ENCODE data around the gene ESF1.
"Not testable (repeated sequence)": the region's sequence is repeated elsewhere in the genome, so short reads cannot be mapped to it uniquely, and the experiment has no call there.

ESF1 gene

DNA sequence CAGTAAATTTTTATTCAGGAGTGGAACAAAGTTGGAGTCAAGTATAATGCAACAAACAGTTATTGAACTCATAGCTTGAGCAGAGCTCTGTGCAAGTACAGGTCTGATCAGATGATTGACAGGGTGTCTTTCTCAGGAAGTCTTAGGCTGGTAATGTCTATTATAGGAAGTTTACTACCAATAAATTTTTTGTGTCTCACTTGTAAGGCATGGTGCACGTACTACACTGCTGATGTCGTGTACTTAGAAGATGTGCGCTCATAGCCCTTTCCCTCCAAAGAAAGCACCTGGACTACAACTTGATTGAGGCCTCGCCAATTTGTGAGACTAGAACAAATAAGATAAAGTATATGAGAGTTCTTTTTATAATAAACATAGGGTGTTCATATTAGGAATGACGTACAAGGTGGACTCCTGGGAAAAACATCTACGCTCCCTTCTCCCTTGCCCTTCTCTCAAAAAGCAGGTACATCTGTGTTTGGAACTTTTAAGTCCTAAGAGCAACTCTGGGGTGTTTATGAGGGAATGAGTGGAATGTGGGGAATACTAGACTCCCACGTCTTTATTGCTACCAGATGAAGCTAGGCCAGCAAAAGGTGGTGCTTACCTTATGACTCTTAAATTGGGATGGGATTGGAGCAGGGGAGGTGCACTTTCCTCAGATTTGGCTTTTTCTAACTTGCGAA, 1.6 kb upstream of the ESF1 start:
- no peak for DNase-seq

DNA sequence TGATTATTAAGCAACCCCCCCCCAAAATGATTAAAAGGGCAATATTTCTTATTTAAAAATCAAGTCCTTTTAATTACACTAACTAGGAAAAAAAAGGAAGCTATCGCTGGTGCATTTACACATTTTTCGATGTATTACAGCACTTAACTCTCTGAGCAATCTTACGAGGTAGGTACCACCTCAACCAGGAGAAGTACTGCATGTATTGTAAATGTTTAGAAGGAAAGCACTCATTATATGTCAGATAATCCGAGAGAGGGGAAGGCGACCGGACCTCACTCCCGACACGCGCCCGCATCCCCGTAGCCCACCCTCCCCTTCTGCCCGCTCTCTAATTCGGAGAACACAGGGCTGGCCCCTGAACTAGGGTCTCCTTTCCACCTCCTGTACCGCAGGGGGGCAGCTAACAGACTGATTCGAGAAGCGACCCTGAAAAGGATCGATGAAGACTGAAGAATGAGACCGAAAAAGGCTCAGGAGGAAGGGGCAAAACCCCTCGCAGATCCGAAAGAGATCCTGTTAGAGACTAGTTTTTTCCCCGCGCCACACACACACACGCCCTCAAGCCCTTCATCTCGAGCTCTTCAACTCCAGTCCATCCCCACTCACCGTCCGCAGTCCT, 337 bp downstream of the ESF1 start:
- DNase-seq, result no peak

DNA sequence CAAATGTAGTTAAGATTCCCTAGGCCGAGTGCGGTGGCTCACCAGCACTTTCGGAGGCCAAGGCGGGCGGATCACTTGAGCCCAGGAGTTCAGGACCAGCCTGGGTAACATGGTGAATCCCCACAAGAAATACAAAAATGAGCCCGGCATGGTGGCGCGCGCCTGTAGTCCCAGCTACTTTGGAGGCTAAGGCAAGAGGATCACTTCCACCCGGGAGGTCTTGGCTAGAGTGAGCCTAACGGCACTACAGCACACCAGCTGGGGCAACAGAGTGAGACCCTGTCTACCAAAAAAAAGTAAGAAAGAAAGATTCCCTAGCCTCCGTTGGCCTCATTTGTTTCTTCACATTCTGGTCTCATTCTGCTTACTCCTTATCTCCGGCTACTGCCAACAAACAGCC, 1.2 kb downstream of the ESF1 start:
- DNase-seq, result no peak

DNA sequence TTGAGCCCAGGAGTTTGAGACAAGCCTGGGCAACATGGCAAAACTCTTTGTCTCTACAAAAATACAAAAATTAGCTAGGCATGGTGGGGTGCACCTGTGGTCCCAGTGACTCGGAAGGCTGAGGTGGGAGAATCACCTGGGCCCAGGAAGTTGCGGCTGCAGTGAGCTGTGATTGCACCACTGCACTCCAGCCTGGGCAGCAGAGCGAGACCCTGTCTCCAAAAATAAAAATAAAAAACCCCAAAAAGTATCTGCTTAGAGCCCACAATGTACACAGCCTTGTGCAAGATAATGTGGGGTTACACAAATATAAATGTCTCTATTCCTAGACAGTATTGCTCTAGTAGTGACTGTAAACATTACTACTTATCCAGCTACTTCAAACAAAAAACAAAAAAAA, 5.9 kb downstream of the ESF1 start:
- DNase-seq, result no peak

DNA sequence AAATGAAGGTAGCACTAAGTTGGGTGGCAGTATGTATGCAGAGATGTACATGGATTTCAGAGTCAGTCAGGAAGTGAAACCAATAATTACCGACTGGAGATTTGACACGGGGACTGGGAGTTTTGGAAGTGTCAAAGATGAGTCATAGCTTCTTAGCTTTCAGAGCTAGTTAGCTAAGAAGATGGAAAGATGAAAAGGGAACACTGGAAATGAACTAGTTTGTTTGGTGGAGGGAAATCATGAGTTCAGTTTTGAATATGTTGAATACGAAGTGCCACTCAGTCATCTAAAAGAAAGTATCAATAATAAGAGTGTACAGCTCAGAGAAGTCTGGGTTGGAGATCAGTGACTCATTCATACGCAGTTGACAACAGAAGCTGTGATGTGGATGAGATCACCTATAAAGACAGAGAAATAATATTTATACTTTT, 7.5 kb downstream of the ESF1 start:
- no peak for DNase-seq

DNA sequence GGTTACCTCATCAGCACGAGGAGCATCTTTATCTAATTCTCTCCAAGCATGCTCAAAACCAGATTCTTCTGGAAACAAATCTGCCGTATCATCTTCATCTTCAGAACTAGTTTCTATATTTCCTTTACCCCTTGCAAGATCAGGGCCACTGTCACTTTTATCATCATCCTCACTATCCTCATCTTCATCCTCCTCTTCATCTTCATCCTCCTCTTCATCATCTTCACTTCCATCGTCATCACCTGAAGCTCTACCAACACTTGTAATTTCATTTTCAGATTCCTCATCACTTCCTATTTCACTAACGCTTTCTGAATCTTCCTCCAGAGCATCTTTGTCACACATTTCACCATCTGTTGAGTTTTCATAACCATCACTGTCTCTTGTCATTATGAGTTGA, 8.9 kb downstream of the ESF1 start:
- no peak for DNase-seq

DNA sequence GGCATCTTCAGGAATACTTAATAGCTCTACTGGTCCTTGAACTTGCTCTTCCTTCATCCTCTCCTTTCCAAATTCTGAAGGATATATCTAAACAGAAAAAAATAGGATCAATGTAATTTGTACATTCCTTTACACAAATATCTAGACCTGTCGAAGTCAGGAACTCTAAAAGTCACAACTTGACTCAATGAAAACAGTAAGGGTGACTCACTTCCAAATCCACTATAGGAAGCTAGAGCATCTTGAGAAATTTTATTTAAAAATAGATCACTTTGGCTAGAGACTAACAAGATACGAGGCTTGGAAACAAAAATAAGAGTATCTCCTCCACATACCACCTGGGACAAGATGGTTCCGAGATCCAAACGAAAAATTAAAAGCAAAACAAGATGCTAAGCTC, 12.2 kb downstream of the ESF1 start:
- no peak for DNase-seq

DNA sequence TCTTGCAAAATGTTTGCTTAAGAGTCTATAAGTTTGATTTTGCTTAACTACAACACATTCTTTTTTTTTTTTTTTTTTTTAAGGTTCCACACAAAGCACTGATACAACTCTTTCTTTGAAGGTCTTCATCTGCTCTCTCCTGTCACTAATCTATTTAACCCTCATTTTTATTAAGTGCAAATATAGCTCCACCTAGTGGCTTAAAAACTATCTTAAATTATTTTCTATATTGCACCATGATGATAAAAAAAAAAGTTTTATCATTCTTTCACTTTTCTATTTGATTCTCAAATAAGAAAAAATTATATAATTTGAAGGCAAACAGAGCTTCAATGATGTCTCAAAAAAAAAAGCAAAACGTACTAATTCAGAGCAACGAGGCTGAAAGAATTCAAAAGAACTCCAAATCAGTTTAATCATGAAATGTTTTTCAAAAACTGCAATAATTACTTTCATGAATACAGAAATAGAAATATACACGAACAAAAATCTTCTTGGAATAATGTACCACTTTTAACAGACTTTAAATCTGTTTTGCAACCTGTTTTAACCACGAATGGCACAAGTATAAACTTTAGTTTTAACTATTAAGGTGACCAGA, 12.8 kb downstream of the ESF1 start:
- DNase-seq, result no peak

DNA sequence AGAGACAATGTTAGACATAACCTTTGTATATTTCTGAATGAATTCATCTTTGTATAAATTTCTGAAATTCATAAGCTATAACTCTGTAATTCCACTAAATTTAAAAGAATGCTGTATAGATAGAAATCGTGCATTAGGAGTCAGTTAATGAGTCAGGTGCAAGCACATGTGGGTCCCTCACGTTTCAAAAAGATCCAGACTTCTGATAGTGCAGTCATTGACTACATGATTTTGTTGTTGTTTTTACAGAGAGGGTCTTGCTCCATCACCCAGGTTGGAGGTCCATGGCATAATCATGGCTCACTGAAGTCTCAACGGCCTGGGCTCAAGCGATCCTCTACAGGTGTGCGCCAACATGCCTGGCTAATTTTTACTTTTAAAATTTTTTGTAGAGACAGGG, 14.6 kb downstream of the ESF1 start:
- DNase-seq, result no peak

DNA sequence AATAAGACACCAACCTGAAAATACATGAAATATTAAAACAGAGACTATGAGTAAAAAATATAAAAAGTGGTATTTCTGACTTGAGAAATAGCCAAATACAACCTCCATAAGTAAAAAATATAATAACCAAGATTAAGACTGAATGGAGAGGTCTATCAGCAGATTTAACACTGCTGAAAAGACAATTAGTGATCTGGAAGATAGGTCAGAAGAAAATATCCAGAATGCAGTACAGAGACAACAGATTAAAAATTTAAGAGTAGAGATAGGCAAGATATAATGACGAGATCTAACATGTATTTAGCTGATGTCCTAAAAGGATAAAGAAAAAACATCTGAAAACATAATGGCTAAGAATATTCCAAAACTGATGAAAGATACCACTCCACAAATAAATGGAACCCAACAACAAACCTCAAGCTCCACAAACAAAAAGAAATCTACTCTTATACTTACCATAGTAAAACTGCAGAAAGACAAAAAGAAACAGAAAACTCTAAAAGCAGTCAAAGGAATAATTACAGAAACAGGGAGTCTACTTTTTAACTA, 18.8 kb downstream of the ESF1 start:
- no peak for DNase-seq

DNA sequence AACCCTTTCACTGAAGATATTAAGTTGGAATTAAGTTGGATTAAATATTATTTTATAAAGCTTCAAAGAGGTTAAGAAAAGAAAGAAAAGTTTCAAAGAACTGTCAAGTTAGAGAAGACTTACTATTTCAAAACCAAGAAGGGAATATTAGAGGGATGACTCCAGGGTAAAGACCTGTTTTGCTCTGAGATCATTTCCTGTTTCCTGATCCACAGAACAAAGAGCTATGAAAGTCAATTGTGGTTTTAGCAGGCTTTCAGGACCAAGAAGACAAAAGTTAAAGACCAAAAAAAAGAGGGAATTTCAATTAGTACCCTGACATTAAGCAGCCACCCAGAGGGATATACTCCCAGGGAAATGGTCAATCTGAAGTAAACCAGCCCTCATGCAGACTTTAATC, 19.4 kb downstream of the ESF1 start:
- DNase-seq, result no peak

DNA sequence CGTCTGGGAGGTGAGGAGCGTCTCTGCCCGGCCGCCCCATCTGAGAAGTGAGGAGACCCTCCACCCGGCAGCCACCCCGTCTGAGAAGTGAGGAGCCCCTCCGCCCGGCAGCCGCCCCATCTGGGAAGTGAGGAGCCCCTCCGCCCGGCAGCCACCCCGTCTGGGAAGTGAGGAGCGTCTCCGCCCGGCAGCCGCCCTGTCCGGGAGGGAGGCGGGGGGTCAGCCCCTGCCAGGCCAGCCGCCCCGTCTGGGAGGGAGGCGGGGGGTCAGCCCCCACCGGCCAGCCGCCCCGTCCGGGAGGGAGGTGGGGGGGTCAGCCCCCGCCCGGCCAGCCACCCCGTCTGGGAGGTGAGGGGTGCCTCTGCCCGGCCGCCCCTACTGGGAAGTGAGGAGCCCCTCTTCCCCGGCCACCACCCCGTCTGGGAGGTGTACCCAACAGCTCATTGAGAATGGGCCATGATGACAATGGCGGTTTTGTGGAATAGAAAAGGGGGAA, 24.2 kb downstream of the ESF1 start:
- not testable (repeated sequence) for DNase-seq

DNA sequence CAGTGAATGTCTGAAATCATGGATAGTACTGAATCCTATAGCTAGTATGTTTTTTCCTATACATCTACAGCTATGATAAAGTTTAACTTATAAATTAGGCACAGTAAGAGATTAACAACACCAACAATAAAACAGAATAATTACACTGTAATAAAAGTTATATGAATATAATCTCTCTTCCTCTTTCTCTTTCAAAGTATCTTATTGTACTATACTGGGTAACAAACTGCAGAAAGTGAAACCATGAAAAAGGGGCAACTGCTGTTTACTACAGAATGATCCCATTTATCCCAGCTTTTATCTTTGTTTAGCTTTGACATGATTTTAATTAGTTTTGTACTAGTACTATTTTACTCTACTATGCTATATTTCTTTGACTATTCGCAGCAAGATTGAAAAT, 25.8 kb downstream of the ESF1 start:
- no peak for DNase-seq

DNA sequence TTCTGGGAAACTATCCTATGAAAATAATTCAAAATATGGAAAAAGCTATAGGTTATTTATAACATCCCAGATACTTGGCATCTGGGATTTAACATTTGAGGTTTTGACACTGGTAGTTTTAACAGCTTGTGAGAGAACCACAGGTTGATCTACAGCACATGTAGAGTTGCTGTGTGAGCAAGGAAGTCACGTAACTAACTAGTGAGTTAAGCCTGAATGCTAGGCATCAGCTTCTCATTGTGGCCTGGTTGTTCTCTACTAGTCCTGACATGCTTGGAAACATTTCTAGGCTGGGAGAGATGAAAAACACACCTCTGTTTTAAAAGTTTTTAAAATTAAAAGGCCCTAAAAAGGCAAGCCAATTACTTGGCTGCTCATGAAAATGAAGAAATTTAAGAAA, 28.2 kb downstream of the ESF1 start:
- no peak for DNase-seq

DNA sequence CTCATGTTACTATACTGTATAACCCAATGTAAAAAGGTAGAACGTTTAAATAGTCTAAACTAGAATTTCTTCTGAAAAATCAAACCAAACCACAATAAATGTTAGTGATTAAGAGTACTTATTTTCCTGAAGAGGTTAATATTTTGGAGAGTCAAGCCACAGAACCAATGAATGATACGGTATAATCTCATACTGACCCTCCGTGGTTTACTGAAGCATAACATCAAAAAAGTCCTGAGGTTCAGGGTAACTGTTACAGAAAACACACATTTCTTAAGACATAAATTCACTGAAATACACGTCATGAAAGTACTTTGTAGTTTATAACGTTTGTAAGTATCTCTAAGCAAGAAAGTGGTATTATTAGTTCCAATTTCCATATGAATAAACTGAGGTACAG, 28.9 kb downstream of the ESF1 start:
- no peak for DNase-seq

DNA sequence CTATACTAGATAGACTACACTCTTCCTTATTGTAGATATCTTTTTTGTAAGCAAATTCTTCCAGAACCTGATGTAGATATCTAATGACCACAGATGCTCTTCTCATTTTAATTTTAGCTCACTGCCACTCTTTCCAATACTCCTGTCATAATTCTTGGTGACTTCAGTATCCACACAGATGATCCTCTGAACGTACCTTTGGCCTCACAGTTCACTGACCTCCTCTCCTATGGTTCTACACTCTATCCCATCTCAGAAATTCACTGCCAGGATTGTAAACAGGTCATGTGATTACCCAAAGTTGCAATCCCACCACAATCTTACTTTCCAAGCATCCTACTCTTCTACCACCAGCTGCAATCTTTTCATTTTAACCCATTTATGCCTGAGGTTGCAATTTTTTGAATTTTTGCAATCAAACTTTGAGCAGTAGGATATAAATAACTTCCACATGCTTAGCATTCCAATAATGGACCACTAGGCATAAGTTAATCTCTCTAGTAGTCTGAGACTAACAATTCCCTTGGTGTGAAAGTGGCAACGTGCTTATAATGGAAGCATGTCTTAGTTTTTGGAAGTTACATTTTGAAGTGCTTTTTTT, 31.2 kb downstream of the ESF1 start:
- no peak for DNase-seq

DNA sequence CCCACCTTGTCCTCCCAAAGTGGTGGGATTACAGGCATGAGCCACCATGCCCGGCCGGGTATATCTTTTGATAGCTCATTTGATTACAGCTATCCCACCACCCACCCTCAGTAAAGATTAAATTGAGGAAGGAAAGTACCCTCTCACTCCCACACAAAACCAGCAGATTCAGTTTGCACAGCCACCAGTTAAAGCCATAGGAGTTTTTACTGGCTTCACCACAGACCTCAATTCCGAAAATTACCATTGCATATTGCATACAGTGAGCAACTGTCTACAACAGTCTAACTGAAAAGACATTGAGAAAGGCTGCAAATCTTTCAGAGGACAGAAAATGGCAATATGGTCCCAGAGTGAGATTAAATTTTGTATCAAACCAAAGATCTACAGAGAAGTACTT, 34.9 kb downstream of the ESF1 start:
- DNase-seq, result no peak

DNA sequence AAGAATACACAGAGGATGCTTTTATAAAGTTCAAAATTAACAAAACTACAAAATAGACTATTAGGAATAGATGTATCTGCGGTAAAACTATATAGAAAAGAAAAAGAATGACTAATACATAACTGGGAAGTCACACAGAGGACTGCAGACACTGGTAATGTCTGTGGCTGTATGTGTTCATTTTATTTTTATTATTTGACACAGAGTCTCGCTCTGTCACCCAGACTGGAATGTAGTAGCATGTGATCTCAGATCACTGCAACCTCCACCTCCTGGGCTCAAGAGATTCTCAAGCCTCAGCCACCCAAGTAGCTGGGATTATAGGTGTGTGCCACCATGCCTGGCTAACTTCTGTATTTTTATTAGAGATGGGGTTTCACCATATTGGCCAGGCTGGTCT, 38.9 kb downstream of the ESF1 start:
- no peak for DNase-seq

DNA sequence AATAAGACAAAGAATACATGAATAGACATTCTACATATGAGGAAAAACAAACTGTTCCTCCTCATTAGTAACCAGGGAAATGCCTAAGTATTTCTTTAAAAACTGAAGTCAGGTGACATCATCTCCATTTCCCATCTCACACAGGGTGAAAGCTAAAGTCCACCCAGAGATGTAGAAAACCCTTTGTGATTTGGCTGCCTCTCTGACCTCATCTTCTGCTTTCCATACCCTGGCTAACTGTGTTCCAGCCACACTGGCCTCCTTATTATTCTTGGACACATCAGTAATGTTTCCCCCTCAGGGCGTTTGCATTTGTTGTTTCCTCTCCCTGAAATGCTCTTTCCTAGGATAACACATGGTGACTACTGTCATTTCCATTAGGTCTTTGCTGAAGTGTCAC, 40.4 kb downstream of the ESF1 start:
- no peak for DNase-seq

DNA sequence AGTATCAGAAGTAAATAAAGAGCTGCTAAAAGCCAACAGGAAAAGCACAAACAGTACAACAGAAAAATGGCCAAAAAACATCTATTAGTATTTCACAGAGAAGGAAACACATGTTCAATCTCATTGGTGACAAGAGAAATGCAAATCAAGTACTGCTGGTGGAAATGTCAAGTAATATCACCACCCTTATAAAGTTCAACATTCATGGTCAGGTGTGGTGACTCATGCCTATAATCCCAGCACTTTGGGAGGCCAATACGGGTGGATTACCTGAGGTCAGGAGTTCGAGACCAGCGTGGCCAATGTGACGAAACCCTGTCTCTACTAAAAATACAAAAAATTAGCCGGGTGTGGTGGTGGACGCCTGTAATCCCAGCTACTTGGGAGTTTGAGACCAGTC, 42.8 kb downstream of the ESF1 start:
- no peak for DNase-seq

DNA sequence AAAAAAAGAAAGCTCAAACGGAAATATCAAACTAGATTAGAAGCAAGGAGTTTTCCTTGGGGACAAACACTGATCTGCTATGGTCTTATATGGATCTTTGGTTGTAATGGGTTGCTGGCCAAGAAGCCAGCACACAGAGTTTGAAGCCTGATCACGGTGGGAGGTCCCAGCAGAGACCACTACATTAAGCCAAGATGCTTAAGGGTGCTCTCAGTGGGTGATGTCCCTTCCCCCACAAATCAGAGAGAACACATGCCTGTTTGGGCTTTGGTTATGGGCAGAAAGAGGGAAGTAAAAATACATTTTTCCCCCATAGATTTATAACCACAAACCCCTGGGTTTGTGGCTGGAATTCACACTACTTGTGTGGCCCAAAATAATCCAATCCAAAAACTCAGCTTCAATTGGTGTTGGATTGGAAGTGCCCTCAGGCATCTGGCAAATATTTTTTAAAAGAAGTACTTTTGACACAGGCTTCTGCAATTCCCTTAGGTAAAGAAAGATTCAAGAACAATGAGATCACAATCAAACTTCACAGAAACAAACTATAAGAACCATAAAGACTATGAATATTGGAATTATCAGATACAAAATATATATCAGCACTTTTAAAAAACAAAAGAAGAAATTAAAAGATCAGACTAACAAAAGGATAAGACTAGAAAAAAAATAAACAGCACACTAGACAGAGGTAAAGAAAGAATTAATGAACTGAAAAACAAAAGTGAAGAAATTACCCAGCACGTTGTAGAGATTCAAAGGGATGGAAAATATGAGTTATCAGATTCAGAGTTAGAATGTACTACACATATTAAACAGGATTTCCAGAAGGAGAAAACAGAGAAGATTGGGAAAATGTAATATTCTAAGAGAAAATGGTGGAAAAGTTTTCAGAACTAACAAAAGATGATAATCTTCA, 44.7 kb downstream of the ESF1 start:
- DNase-seq, result no peak

DNA sequence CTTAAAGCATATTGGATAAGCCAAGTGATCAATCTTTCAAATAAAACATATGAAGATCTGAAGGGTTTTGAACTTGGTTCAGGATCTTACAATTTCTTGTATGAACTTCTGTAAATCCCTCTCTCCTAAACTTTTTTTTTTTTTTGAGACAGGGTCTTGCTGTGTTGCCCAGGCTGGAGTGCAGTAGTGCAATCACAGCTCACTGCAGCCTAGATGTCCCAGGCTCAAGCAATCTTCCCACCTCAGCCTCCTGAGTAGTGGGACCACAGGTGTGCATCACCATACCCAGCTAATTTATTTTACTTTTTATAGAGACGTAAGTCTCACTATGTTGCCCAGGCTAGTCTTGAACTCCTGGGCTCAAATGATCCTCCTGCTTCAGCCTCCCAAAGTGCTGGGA, 46.5 kb downstream of the ESF1 start:
- DNase-seq, result not testable (repeated sequence)

Data from NCI-H1436 treated with DMSO at 0.1 percent for 48 hours (cell line).